ENCODE measurements around the gene NOP10.
"Not testable (repeated sequence)": the region's sequence is repeated elsewhere in the genome, so short reads cannot be mapped to it uniquely, and the experiment has no call there.

NOP10 gene

GRCh38 chr15:34342737-34343575 is at the start of gene NOP10, which contains the start of gene NUTM1:
TSS of gene NOP10 (minus strand) at chr15:34343136. CDS start at chr15:34343073, 63 bp downstream.
TSS of gene NUTM1 (plus strand) at chr15:34343315. CDS start at chr15:34343697, 382 bp downstream.
- Mint-ChIP-seq H3K4me3 (no peak within 1 kb of the TSS), H3K27ac (peak within 1 kb of the TSS; percentile 82), H3K36me3 (ENCODE audit: low read depth) (peaks cover 22% of the 10 kb centered on the region), H3K4me1 (peaks cover 23% of the 10 kb centered on the region), H3K9me3 (peaks cover 4% of the 10 kb centered on the region), H3K27me3 (ENCODE audit: low read depth, poor library complexity) (peaks cover 11% of the 10 kb centered on the region)
- peak; percentile 92 for DNase-seq
- TF ChIP-seq, protein P1, sequence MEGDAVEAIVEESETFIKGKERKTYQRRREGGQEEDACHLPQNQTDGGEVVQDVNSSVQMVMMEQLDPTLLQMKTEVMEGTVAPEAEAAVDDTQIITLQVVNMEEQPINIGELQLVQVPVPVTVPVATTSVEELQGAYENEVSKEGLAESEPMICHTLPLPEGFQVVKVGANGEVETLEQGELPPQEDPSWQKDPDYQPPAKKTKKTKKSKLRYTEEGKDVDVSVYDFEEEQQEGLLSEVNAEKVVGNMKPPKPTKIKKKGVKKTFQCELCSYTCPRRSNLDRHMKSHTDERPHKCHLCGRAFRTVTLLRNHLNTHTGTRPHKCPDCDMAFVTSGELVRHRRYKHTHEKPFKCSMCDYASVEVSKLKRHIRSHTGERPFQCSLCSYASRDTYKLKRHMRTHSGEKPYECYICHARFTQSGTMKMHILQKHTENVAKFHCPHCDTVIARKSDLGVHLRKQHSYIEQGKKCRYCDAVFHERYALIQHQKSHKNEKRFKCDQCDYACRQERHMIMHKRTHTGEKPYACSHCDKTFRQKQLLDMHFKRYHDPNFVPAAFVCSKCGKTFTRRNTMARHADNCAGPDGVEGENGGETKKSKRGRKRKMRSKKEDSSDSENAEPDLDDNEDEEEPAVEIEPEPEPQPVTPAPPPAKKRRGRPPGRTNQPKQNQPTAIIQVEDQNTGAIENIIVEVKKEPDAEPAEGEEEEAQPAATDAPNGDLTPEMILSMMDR (IDR thresholded peaks at IDR 0.05) = peak; percentile 93

DNA sequence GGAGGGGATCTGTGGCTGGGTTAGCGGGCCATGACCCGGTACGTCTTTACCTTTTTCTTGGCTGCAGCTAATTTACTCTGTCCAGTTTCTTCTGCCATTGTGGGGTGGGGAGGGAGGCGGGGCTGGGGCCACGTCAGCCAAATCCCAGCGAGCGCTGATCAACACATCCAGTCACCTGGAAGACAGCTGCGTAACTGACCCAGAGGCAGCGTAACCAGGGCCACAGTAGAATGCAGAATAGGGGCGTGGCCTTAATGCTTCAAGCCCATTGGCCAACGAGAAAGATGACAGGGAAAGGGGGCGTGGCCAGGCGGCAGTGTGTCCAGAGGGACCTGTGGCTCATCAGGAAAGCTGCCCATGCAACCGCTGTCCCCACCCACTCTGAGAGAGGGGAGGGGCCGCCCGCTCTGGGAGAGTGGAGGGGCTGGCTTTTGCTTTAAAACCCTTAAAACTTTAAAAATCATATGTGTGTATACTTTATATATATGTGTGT is 46.7 kb upstream of the NOP10 start:
- not testable (repeated sequence) for H3K27ac Mint-ChIP-seq; H3K27me3 Mint-ChIP-seq (ENCODE audit: low read depth, poor library complexity); H3K36me3 Mint-ChIP-seq (ENCODE audit: low read depth); H3K4me3 Mint-ChIP-seq; H3K4me1 Mint-ChIP-seq; H3K9me3 Mint-ChIP-seq; DNase-seq

DNA sequence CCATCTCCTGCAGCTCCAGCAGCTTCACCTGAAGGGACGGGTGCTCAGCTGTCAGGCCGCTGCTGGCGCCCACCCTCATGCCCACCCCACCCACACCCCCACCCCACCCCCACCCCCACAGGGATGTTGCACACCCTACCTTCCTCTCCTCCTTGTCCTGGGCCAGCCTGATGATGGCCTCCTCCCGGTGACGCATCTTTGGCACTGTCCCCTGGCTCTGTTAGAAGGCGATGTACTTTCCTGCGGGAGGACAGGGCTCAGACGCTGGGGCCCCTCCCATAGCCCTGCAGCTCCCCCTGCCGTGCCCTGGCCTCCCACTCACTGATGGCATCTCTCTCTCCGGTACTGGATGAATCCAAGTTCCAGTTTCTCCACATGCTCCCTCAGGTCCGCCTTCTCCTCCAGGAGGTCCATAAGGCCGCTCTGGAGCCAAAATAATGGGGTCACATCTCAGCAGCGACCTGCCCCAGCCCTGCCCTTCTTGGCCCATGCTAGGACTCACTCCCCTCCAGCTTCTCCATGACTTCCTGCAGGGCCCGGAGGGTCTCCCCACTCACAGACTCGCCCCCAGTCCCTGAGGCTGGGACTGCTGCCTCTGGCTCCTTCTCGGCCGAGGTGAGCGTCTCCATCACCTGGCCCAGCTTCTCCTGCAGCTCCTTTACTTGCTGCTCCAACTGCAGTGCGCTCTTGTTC is 39.0 kb upstream of the NOP10 start:
- not testable (repeated sequence) for DNase-seq; H3K27me3 Mint-ChIP-seq (ENCODE audit: low read depth, poor library complexity); H3K4me3 Mint-ChIP-seq; H3K27ac Mint-ChIP-seq; H3K9me3 Mint-ChIP-seq; H3K4me1 Mint-ChIP-seq; H3K36me3 Mint-ChIP-seq (ENCODE audit: low read depth)

DNA sequence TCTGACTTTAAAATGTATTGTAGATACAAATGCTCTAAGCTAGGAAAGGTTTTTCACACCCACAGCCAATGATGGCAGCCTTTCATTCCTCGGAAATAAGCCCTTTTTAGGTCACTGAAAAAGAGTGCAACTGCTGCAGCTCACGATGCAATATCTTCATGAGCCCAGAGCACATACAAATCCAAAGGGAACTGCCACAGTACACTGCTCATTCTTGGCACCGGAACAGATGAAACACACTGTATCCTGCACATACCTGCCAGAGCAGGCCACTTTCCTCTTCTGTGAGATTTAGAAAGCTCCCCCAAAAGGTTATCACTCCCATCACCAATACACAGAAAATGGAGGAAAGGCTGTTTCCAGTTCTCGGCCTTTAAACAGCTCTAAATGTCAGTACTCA is 37.6 kb upstream of the NOP10 start:
- H3K36me3 Mint-ChIP-seq (ENCODE audit: low read depth); DNase-seq; H3K9me3 Mint-ChIP-seq; H3K27me3 Mint-ChIP-seq (ENCODE audit: low read depth, poor library complexity); H3K4me1 Mint-ChIP-seq; H3K4me3 Mint-ChIP-seq: not testable (repeated sequence)
- H3K27ac Mint-ChIP-seq = peak overlapping the region; percentile 19

GRCh38 chr15:34376856-34377255 is 33.9 kb upstream of the NOP10 start:
- TF ChIP-seq, protein P1 (IDR thresholded peaks at IDR 0.05) = no peak
- no peak overlapping the region for H3K4me3 Mint-ChIP-seq
- no peak overlapping the region for H3K27ac Mint-ChIP-seq
- DNase-seq = no peak
- no peaks in the 10 kb centered on the region for H3K4me1 Mint-ChIP-seq
- H3K27me3 Mint-ChIP-seq (ENCODE audit: low read depth, poor library complexity) = peaks cover 3% of the 10 kb centered on the region
- peaks cover 13% of the 10 kb centered on the region for H3K9me3 Mint-ChIP-seq
- H3K36me3 Mint-ChIP-seq (ENCODE audit: low read depth) = peaks cover 5% of the 10 kb centered on the region

GRCh38 chr15:34375541-34375940 is 32.6 kb upstream of the NOP10 start:
- not testable (repeated sequence) for H3K27me3 Mint-ChIP-seq (ENCODE audit: low read depth, poor library complexity); H3K4me1 Mint-ChIP-seq; H3K4me3 Mint-ChIP-seq; H3K36me3 Mint-ChIP-seq (ENCODE audit: low read depth); H3K27ac Mint-ChIP-seq; DNase-seq
- H3K9me3 Mint-ChIP-seq = peaks cover 18% of the 10 kb centered on the region

DNA sequence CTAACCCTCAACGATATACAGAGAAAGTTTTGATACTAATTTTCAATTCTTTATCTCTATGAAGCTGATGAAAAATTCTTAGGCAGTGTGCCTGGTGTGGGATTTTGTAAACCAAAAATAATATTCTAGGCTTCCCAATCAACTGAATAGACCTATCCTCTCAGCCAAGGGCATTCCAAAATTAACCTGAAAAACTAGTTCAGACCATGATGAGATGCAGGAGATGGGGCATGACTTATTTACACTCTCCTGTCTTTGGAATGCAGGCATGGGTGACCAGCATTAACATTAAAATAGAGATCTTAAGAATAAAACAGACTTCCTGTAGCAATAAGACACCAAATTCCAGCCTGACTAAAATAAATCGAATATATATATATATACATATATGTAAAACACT is 31.9 kb upstream of the NOP10 start:
- peaks cover 3% of the 10 kb centered on the region for H3K27me3 Mint-ChIP-seq (ENCODE audit: low read depth, poor library complexity)
- H3K36me3 Mint-ChIP-seq (ENCODE audit: low read depth) = peaks cover 5% of the 10 kb centered on the region
- TF ChIP-seq, protein P1 (IDR thresholded peaks at IDR 0.05) = no peak
- no peak for DNase-seq
- peaks cover 8% of the 10 kb centered on the region for H3K4me1 Mint-ChIP-seq
- H3K4me3 Mint-ChIP-seq = no peak overlapping the region
- H3K27ac Mint-ChIP-seq = no peak overlapping the region
- H3K9me3 Mint-ChIP-seq = peaks cover 18% of the 10 kb centered on the region

All from nephron progenitor cell (in vitro differentiated cells).